Loucy (cell line): ENCODE measurements around the gene RASA4B.
"Not testable (repeated sequence)": the region's sequence is repeated elsewhere in the genome, so short reads cannot be mapped to it uniquely, and the experiment has no call there.

Experiments
- CTCF ChIP-seq: fragments of 200-600 bp; sonication (generic); conservative IDR thresholded peaks from 2 replicates; pipeline ENCODE4 v1.5.1; 2014; ENCODE audit warnings: mild to moderate bottlenecking, antibody characterized with exemption, low read length
- EZH2phosphoT487 ChIP-seq: fragments of 200-600 bp; IDR thresholded peaks from 2 replicates; pipeline ENCODE4 v1.6.1; 2018; ENCODE audit warnings: antibody characterized with exemption, mild to moderate bottlenecking, moderate library complexity, borderline replicate concordance

- TF ChIP-seq CTCF, EZH2phosphoT487: not testable (repeated sequence)
Observed at GRCh38 chr7:102535062-102535615, 17.6 kb upstream of the RASA4B start.
